Fibroblast of skin of left biceps (primary cell): ENCODE measurements around the gene NLGN2.

Experiments used
- DNase-seq, 2 experiments: peaks; one replicate each; pipeline ENCODE4 v3.0.0-alpha.2; 2013; ENCODE audit warnings: low read depth in 2 of 2

The NLGN2 gene

GRCh38 chr17:7437950-7438614 is 30.4 kb downstream of the NLGN2 start:
- DNase-seq: no peak

DNA sequence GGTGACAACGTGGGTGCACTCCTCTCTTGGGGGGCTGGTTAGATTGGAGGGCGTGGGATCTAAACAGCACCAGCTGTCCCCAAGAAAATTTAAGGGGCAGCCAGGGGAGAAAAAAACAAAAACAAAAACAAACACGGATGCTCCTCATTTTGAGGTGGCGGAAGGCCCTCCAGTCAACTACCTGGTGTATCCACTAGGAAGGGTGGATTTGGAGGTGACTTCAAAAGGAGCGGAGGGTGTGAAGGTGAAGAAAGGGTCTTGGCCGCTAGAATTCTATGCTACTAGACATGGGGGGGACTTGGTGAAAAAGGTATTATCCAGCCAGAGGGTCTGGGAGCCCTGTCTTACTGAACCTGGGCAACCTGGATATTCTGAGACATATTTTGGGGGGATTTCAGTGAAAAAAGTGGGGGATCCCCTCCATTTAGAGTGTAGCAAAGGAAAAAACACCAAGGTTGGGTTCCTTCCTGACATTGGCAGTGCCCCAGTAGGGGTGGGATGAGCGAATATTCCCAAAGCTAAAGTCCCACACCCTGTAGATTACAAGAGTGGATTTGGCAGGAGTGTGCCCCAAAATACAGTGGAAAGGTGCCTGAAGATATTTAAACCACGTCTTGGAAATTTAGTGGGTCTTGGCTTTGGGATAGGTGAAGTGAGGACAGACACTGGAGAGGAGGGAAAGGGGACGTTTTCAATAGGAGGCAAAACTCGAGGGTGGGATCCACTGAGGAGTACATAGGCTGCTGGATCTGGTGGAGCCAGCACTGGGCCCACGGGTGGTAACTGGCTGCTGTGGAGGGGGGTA is 31.2 kb downstream of the NLGN2 start:
- DNase-seq: no peak

DNA sequence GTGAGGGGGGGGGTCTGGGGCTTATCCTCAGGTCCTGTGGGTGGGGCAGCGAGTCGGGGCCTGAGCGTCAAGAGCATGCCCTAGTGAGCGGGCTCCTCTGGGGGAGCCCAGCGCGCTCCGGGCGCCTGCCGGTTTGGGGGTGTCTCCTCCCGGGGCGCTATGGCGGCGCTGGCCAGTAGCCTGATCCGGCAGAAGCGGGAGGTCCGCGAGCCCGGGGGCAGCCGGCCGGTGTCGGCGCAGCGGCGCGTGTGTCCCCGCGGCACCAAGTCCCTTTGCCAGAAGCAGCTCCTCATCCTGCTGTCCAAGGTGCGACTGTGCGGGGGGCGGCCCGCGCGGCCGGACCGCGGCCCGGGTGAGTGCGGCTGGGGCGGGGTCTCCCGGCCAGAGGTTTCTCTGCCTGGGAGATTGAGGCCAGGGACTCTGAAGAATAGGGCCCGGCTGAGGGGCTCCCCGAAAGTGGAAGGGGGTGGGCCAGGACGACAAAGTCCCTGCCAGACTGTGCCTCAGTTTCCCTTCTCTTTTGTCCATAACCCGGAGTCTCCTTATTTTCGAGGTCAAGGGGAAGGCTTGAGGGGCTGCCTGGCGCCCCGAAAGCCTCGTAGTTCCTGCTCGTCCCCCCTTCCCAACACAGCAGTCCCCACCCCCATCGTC is 31.9 kb downstream of the NLGN2 start, which contains the start of gene FGF11:
FGF11 (plus strand) TSS at position 51 of the 651 bp plus-strand sequence; CDS start at position 160, 109 bp downstream.
- no peak for DNase-seq

GRCh38 chr17:7440113-7440833 is 32.6 kb downstream of the NLGN2 start:
- DNase-seq: no peak

- no peak for DNase-seq
These were observed 33.2 kb downstream of the NLGN2 start for GRCh38 chr17:7440834-7441195.

DNA sequence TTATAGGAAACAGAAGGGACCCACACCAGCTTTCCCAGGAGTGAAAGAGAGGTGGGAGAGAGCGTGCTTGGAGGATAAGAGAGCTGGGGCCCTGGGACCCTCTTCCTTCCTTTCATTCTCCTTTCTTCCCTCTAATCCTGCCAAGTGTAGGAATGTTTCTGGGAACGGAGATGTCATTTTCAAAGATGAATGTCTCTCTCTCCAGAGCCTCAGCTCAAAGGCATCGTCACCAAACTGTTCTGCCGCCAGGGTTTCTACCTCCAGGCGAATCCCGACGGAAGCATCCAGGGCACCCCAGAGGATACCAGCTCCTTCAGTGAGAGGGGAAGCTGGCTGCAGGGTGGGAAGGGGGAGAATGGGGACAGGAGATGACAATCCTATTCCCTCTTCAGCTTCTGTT is 33.6 kb downstream of the NLGN2 start:
- DNase-seq: no peak

DNA sequence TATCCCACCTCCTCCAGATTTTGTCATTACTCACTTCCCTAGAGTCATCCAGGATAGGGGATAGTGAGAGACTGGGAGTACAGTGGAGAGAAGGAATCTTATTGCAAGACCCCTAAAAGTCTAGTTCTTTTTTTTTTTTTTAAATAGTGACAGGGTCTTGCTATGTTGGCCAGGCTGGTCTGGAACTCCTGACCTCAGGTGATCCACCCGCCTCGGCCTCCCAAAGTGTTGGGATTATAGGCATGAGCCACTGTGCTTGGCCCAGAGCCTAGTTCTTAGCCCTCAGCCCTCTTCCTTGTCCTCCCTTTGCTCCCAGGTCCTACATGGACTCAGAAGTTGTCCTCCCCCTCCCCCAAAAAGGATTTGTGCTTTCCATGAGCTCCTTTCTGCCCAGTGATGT is 34.5 kb downstream of the NLGN2 start:
- no peak for DNase-seq

DNA sequence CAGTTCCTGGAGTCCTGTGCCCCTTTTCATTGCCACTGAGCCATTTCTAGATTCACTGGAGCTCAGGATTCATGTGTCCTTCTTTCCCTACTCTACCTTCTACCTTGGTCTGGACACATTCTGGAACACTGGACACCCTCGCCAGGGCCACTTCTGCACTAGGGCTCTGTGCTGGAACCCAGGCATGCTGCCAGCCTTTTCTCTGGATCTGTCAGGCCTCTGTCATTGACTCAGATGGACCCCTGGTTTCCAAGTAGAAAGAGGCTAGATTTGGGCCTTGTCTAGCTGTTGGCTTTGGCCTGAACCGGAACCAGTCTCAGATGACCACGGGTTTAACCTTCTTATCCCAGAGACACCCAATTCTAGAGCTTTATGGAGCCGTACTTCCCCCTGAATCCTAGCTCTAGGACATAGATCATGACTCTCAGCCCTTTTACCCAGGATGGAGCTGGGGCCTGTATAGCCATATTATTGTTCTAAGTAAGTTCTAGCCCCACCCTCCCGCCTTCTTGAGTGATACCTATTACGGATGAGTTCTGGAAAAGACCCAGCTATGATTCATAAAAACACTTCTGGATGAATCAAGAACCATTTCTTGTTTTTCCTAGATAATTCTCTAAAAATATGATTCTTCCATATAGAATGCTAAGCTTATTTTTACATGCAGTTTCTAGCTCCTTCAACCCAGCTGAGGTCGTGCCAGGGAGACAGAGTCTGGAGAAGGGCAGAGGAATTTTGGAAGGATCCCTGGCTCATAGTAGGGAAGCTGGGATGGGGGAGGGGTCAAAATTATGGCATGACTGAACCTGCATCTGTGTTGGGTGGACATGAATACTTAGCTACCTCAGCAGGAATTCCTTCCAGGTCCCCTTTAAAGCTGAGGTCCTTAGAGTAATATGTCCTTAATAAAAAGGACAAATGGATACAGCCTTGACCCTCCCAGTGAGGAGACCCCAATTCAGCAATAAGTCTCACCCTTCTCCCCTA is 36.1 kb downstream of the NLGN2 start:
- DNase-seq: no peak

GRCh38 chr17:7444682-7445618 is 37.3 kb downstream of the NLGN2 start, which contains the start of gene CHRNB1:
CHRNB1 (plus strand) TSS chr17:7445061; CDS start chr17:7445128, 67 bp downstream.
- DNase-seq: no peak

GRCh38 chr17:7445619-7445968 is 37.9 kb downstream of the NLGN2 start:
- no peak for DNase-seq

GRCh38 chr17:7448461-7448860 is 40.8 kb downstream of the NLGN2 start:
- DNase-seq: no peak

DNA sequence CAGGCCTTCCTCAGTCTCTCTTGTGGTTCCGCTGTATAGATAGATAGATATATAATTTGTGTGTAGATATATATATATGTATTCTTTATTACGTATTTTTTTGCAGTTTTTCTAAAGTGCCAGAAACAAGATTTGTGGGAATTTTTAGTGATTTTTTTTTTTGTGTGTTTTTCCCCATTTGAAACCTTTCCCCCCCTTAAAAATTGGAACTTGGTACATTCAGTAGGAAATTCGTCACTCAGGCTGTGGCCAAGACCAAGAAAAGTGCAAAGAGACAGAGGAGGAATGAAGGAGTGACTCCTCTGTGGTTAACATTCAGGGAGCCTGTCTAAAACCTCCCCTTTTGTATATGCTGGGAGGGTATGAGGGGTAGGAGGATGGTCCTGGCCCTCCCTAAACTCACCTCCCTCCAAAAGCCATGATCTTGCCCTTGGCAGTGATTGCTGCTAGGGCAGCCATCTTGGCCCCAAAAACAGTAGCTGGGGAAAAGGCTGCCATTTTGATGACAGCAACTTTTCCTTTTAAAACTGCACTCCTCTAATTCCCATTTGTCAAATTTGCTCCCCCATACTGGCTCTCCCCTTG is 52.4 kb downstream of the NLGN2 start:
- DNase-seq: no peak

DNA sequence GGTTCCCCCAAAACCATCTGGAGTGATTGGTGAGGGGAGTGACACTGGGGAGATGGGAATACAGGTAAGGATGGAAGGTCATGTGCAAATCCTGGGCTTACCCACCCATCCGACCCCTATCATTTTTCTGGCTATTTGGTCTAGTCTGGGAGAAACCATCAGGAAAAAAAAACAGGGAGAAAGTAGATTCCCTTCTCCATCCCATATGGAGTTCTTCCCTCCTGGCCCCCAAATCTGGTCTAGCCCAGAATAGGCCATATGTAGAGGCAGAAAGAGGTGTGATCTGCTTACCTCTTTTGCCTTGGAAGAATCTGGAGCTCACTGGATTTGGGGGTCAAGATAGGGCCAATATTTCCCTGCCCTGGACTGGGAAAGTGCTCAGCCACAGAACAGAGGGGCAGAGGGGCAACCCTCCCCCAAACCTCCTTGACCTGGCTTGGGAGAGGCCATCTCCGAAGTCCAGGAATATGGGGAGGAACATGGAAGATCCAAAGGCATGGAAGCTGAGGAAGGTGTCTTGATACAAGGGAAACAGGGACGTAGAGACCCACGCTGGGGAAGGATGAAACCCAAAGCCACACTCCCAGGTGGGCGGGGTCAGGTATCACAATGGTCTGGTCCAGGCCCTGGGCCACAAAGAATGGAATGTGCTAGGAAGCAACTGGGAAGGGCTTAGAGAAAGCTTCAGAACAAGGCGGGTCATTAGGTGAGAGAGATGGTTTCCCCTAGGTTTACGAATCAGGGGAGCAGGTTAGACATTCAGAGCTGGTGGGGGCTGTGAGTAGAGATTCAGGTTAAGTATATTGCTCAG is 53.4 kb downstream of the NLGN2 start:
- DNase-seq: no peak

DNA sequence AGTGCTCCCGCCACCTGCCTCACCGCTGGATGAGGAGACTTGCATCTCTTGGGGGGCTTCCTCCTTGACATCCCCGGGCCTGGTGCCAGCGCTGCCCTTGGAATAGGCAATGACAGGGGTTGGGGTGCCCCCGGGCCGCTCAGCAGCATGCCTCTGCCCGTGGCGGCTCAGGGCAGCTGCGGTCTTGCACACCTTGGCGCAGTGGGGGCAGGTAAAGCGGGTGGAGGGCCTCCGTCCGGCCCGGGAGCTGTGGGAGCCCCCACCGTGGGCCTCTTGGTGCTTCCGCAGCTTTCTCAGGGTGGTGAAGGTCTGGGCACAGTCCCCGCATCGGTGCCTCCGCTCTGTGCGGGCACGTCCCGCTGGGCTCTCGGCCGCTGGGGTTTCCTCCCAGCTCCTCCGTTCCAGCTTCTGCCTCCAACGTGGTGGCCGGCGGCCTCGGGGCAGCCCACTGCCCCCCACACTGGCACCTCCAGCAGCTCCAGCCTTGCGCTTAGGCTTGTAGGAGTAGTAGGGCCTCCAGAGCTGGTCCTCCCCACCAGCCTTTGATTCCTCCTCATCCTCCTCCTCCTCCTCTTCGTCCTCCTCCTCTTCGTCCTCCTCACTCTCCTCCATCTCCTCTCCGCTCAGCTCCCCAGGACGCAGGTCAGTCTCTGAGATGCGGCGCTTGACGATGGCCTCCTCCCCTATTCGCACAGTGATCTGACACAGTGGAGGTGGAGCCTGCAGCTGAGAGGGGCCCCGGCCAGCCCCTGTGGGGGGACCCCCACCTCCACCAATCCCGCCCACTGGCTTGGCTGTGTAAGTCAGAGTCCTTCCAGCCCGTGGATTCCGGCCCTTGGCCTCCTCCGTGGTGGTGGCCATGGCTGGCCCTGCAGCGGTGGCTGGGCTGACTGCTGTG is 55.1 kb downstream of the NLGN2 start:
- DNase-seq: no peak

- no peak for DNase-seq
These were observed 55.8 kb downstream of the NLGN2 start for GRCh38 chr17:7463372-7463846.

DNA sequence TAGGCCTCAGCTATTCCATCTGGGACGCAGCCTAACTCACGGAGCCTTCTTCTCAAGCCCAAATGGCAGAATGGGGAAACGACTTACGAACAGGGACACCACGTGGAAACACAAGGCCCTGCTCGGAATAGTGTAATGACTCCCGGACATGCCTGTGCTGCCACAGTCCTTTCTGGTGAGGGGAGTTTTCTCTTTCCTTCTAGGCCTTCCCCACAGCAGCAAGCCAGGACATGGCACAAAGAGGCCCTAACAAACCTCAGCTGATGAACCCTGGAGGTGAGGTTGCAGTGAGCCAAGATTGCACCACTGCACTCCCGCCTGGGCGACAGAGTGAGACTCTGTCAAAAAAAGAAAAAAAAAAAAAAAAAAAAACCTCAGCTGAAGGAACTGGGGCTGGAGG is 56.4 kb downstream of the NLGN2 start:
- DNase-seq: no peak

DNA sequence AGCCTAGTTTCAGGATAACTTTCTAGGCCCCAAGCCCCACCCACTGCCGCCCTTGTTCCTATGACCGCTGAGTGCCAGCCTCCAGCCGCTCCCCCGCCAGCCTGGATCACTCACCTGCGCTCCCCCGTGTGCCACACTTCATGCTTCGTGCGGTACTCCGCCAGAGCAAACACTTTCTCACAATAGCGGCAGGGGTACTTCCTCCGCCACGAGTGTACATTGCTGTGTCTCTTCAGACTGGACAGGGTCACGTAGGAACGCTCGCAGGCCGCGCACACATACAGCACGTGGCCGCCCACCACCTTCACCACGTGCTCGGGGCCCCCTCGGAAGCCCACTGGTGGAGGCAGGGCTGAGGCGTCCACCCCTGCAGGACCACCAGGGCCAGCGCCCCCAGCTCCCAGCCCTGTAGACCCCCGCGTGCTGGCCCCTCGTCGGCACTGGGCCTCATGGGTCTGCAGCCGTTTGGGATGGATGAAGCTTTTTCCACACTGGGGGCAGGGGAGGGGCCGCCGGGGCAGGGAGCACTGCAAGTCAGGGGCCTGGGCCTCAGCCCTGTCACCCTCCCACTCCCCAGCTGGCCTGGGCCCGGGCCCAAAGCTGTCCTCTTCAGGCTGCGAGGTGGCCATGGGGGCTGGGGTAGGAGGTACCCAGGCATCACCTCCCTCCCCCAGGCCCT is 58.1 kb downstream of the NLGN2 start:
- no peak for DNase-seq
